ENCODE data around the gene LPCAT3.

DNA sequence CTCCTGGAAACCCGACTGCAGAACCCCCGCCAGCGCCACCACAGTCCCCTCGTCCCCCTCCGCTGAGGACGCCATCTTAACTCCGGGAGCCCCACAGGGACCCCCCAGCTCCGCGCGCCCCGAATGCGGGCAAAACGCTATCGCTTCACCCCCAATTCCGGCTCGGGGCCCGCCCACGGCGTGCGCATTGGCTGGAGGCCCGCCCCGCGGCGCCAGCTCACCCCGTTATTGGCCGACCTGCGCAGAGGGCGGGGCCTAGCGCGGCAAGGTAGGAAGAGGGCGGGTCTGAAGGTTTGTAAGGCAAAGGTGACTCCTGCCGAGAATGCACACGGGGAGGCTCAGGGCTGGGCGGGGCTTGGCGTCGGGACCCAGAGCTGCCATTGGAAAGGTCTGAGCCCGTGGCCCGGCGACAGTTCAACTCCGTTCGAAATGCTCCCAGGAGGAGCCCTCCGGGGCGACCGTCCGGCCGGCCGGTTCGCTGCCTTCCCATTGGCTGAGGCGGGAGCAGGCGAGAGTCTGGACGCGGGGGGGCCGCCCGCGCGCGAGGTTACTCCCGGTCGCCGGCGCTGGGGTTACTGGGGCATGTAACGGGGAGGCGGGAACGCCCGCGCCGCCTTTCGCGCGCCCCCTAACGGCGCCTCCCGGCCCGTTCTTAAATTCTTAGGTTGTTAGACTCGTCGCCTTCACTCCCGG, at the start of gene LPCAT3:
- TF ChIP-seq MYNN (tag by site-specific recombination; IDR thresholded peaks at IDR 0.05; ENCODE audit: borderline replicate concordance) = no peak
- TF ChIP-seq YY1 (tag by site-specific recombination; IDR thresholded peaks at IDR 0.05) = no peak
- TF ChIP-seq ZNF324 (tag by site-specific recombination; IDR thresholded peaks at IDR 0.05) = 0 out of 2 replicates have a peak, but pooled peaks have one; percentile 56
- TF ChIP-seq ZEB2 (tag by site-specific recombination; IDR thresholded peaks at IDR 0.05) = peak; percentile 92
- TF ChIP-seq SCRT1 (tag by site-specific recombination; IDR thresholded peaks at IDR 0.05; ENCODE audit: borderline replicate concordance) = no peak
- TF ChIP-seq, protein P1, sequence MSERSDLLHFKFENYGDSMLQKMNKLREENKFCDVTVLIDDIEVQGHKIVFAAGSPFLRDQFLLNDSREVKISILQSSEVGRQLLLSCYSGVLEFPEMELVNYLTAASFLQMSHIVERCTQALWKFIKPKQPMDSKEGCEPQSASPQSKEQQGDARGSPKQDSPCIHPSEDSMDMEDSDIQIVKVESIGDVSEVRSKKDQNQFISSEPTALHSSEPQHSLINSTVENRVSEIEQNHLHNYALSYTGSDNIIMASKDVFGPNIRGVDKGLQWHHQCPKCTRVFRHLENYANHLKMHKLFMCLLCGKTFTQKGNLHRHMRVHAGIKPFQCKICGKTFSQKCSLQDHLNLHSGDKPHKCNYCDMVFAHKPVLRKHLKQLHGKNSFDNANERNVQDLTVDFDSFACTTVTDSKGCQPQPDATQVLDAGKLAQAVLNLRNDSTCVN (tag by site-specific recombination; optimal IDR thresholded peaks at IDR 0.05) = peak; percentile 91
- TF ChIP-seq, protein P2, sequence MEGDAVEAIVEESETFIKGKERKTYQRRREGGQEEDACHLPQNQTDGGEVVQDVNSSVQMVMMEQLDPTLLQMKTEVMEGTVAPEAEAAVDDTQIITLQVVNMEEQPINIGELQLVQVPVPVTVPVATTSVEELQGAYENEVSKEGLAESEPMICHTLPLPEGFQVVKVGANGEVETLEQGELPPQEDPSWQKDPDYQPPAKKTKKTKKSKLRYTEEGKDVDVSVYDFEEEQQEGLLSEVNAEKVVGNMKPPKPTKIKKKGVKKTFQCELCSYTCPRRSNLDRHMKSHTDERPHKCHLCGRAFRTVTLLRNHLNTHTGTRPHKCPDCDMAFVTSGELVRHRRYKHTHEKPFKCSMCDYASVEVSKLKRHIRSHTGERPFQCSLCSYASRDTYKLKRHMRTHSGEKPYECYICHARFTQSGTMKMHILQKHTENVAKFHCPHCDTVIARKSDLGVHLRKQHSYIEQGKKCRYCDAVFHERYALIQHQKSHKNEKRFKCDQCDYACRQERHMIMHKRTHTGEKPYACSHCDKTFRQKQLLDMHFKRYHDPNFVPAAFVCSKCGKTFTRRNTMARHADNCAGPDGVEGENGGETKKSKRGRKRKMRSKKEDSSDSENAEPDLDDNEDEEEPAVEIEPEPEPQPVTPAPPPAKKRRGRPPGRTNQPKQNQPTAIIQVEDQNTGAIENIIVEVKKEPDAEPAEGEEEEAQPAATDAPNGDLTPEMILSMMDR (tag by site-specific recombination; IDR thresholded peaks at IDR 0.05) = peak; percentile 92
- TF ChIP-seq ZNF211 (tag by site-specific recombination; IDR thresholded peaks at IDR 0.05; ENCODE audit: low read depth) = no peak
- TF ChIP-seq, protein P3, sequence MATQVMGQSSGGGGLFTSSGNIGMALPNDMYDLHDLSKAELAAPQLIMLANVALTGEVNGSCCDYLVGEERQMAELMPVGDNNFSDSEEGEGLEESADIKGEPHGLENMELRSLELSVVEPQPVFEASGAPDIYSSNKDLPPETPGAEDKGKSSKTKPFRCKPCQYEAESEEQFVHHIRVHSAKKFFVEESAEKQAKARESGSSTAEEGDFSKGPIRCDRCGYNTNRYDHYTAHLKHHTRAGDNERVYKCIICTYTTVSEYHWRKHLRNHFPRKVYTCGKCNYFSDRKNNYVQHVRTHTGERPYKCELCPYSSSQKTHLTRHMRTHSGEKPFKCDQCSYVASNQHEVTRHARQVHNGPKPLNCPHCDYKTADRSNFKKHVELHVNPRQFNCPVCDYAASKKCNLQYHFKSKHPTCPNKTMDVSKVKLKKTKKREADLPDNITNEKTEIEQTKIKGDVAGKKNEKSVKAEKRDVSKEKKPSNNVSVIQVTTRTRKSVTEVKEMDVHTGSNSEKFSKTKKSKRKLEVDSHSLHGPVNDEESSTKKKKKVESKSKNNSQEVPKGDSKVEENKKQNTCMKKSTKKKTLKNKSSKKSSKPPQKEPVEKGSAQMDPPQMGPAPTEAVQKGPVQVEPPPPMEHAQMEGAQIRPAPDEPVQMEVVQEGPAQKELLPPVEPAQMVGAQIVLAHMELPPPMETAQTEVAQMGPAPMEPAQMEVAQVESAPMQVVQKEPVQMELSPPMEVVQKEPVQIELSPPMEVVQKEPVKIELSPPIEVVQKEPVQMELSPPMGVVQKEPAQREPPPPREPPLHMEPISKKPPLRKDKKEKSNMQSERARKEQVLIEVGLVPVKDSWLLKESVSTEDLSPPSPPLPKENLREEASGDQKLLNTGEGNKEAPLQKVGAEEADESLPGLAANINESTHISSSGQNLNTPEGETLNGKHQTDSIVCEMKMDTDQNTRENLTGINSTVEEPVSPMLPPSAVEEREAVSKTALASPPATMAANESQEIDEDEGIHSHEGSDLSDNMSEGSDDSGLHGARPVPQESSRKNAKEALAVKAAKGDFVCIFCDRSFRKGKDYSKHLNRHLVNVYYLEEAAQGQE (tag by site-specific recombination; IDR thresholded peaks at IDR 0.05) = no peak
- no peak for TF ChIP-seq ZSCAN23 (tag by site-specific recombination; IDR thresholded peaks at IDR 0.05)

Data from HEK293 (cell line).